ENCODE measurements around the gene CBL.
"Not testable (repeated sequence)": the region's sequence is repeated elsewhere in the genome, so short reads cannot be mapped to it uniquely, and the experiment has no call there.

Gene CBL

DNA sequence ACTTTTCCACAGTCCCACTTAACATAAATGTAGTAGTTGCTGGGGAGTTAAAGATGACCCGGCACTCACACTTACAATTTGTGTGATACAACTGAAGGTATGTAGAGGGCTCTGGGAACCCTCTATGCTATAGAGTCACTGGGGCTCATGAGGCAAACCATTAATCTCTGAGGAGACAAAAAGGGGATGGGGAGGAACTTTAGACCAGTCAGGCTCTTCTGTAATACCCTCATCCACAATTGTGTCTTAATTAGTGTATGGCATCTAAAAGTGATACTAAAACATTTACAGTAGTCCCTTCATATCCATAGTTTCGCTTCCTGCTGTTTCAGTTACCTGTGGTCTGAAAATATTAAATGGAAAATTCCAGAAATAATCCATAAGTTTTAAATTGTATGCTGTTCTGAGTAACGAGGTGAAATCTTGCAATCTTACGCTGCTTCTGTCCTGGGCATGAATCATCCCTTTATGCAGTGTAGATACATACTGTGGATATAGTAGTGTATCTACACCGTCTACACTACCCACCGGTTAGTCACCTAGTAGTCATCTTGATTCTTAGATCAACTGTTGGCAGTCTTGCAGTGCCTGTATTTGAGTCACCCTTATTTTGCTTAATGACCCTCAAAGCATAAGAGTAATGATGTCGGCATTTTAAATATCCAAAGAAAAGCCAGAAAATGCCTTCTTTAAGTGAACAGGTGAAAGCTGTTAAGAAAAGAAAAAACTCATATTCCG is 12.2 kb downstream of the CBL start:
- peak; percentile 78 for DNase-seq

DNA sequence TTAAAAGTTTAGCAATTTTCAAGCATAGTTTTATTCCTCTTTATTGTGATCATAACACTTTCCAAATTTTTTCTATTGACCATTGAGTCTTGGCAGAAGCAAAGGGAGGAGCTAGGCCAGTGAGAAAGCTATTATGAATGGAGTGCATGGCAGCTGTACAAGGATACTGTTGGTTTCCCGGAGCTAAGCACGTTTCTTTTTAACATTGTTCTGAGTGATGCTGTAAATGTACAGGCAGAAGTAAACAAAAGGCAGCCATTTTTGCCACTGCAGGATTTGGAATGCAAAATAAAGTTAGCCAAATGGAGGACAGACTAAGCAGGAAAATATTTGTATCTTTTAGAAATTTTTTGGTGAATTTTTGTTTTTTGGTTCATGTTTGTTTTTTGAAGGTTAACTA is 16.2 kb downstream of the CBL start:
- DNase-seq = no peak

DNA sequence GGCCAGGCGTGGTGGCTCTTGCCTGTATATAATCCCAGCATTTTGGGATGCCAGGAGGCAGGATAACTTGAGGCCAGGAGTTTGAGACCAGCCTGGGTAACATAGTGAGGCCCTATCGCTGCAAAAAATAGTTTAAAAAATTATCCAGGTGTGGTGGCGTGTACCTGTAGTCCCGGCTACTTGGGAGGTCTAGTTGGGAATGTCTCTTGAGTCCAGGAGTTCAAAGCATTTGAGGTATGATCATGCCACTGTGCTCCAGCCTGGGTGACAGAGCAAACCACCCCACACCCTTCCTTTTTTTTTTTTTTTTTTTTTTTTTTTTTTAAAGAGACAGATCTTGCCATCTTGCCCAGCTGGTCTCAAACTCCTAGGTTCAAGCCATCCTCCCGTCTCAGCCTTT is 16.8 kb downstream of the CBL start:
- DNase-seq = no peak

DNA sequence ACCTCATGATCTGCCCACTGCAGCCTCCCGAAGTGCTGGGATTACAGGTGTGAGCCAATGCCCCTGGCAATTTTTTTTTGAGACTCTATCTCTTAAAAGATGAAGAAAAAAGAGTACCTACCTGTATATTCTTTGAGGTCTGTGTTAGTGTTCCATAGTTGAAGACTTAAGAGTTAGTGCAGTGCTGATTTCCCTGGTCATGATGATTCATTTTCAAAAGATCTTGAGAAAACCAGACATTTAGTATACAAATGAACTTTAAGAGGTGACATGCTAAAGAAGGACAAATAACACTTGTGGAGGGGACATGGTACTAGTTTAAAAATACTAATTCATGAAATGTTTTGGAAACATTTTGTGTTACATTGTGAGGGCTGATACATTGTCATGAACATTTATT is 17.7 kb downstream of the CBL start:
- no peak for DNase-seq

DNA sequence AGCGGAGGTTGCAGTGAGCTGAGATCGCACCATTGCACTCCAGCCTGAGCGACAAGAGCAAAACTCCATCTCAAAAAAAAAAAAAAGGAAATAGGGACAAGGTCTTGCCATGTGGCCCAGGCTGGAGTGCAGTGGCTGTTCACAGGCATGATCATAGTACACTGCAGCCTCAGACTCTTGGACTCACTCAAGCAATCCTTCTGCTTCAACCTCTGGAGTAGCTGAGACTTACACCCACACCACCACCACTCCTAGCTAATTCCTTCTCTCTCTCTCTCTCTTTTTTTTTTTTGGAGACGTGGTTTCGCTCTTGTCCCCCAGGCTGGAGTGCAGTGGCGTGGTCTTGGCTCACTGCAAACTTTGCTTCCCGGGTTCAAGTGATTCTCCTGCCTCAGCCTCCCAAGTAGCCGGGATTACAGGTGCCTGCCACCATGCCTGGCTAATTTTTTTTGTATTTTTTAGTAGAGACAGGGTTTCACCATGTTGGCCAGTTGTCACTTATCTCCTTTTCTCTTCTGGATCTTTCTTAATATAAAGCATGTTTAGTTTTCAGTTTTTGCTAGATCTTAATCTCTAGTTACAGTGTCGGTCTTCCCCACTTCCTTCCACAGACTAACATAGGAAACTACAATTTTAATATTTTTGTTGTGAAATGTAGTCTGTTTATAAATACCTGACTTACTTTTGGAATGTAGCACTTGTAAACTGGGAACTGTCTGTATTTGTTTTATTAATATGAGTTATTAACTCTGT is 22.6 kb downstream of the CBL start:
- DNase-seq = not testable (repeated sequence)

DNA sequence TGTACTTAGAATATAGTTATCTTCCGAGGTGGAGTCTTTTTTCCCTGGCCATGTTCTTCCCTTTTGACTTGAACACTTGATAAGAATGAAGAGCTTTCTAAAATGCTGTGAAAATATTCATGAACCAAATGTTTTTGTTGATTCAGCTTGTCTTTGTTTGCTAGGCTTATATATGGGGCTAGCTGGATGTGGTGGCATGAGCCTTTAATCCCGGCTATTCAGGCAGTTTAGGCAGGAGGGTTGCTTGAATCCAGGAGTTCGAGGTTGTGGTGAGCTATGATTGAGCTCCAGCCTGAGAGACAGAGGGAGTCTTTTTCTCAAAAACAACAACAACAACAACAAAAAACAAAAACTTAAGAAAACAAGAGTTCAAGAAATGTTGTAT is 23.1 kb downstream of the CBL start:
- no peak for DNase-seq

DNA sequence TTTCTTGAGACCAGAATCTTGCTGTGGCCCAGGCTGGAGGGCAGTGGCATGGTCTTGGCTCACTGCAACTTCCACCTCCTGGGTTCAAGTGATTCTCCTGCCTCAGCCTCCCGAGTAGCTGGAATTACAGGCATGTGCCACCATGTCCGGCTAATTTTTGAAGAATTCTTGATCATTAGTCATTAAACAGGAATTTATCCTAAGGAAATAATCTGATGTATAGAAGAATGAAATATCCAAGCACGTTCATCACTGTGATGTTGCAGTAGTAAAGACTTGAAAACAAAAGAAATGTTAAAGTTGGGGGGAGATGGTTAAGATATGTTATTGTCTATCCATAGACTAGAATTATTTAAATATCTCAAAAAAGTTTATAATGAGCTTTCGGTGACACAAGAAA is 23.6 kb downstream of the CBL start:
- no peak for DNase-seq

DNA sequence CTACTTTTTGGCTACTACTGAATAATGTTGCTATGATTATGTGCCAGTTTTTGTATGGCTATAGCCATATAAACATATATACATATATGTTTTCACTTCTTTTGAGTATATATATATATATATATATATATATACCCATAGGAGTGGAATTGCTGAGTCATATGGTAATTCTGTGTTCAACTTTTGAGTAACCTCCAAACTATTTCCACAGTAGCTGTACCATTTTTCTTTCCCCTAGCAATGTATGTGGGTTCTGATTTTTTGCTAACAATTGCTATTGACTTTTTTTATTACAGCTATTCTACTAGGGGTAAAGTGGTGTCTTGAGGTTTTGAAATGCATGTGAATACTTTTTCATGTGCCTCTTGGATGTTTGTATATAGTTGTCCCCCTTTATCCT is 30.4 kb downstream of the CBL start:
- no peak for DNase-seq

DNA sequence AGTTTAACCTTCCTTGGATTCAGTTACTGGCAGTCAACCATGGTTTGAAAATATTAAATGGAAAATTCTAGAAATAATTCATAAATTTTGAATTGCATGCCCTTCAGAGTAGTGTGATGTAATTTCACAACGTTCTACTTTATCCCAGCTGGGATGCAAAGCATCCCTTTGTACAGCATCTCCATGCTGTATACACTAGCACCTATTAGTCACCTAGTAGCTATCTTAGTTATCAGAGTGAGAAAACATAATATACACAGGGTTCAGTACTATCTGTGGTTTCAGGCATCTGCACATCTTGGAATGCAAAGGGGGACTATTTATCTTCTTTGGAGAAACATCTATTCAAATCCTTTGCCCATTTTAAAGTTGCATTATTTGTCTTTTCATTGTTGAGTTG is 30.8 kb downstream of the CBL start:
- no peak for DNase-seq

DNA sequence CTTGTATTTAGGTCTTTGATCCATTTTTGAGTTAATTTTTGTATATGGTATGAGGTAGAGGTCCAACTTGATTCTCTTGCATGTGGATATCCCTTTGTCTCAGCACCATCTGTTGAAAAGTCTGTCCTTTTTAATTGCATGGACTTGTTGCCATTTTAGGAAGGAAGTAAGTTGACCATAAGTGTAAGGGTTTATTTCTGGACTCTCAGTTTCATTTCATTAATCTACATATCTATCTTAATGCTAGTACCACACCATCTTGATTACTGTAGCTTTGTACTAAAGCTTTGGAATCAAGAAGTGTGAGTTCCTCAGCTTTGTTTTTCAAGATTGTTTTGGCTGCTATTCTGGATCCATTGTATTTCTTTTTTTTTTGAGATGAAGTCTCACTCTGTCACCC is 31.4 kb downstream of the CBL start:
- DNase-seq = no peak

DNA sequence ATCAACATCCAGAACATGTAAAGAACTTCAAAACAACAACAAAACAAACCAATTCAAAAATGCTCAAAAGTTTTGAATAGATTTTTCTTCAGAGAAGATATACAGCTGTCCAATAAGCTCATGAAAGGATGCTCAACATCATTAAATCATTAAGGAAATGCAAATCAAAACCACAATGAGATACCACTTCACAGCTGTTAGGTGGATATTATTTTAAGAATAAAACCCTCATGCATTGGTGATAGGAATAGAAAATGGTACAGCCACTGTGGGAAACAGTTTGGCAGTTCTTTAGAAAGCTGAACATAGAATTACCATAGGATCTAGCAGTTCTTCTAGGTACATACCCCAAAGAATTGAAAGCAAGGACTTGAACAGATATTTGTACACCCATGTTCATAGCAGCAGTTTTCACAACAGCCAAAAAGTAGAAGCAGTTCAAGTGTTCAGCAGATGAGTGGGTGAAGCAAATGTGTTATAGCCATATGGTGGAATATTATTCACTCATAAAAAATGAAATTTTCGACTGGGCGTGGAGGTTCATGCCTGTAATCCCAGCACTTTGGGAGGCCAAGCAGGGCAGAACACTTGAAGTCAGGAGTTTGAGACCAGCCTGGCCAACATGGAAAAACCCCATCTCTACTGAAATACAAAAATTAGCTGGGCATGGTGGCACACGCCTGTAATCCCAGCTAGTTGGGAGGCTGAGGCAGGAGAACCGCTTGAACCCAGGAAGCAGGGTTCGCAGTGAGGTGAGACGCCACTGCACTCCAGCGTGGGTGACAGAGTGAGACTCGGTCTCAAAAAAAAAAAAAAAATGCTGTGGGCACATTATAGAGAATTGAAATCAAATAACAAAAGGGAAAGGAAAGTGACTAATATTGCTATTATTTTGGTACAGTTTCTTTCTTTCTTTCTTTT is 42.9 kb downstream of the CBL start:
- DNase-seq = no peak

DNA sequence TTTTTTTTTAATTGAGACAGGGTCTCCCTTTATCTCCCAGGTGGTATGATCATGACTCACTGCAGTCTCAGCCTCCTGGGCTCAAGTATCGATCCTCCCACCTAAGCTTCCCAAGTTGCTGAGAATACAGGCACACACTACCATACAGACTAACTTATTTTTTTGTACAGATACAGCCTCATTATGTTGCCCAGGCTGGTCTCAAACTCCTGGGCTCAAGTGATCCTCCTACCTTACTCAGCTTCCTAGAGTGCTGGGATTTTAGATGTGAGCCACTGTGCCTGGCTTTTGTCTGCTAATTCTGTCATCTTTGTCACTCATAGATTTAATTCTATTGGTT is 43.5 kb downstream of the CBL start:
- peak; percentile 1 for DNase-seq

DNA sequence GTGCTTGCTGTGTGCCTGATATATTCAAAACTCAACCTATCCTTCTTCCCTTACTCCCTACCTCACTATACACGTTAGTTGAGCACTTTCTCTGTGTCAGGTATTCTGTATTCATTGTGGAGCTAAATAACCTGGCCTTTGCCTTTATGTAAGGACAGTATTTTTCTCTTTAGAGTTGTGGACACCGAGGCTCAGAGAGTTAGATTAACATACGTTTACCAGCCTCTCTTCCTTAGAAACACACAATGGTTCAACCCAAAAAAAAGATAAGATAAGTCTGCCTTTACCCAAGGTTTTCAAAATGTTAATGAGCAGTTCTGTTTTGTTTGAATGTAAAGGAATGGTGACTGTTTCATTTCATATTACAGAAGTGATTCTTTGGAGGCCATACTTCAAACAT is 45.0 kb downstream of the CBL start:
- DNase-seq = no peak

DNA sequence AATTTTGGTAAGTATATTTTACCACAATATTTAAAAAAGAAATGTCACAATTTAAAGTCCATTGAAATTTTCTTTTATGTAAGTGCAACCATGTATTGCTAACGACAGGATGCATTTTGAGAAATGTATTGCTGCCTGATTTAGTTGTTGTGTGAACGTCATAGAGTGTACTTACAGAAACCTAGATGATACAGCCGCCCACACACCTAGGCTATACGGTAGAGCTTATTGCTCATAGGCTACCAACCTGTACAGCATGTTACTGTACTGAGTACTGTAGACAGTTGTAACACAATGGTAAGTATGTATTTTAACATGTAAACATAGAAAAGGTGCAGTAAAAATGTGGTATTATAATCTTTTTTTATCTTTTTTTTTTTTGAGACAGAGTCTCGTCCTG is 48.1 kb downstream of the CBL start:
- no peak for DNase-seq

DNA sequence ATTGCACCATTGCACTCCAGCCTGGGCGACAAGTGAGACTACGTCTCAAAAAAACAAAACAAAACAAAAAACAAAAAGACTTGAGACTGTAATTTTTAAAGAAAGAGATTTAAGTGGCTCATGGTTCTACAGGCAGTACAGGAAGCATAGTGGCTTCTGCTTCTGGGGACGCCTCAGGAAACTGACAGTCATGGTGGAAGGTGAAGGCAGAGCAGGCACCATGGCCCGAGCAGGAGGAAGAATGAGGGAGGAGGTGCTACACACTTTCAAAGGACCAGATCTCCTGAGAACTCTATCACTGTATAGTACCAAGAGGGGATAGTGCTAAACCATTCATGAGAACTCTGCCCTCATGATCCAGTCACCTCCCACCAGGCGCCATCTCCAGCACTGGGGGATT is 52.0 kb downstream of the CBL start:
- no peak for DNase-seq

DNA sequence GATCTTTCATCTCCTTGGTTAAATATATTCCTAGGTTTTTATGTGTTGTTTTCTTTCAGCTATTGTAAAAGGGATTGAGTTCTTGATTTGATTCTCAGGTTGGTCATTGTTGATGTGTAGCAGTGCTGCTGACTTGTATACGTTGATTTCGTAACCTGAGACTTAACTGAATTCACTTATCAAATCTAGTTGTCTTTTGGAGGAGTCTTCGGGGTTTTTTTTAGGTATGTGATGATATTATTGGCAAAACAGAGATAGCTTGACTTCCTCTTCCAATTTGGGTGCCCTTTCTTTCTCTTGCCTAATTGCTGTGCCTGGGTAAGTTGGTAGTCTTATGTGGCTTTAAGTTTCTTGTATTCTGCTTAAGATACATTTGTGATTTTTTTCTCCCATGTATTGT is 52.8 kb downstream of the CBL start:
- DNase-seq = no peak

DNA sequence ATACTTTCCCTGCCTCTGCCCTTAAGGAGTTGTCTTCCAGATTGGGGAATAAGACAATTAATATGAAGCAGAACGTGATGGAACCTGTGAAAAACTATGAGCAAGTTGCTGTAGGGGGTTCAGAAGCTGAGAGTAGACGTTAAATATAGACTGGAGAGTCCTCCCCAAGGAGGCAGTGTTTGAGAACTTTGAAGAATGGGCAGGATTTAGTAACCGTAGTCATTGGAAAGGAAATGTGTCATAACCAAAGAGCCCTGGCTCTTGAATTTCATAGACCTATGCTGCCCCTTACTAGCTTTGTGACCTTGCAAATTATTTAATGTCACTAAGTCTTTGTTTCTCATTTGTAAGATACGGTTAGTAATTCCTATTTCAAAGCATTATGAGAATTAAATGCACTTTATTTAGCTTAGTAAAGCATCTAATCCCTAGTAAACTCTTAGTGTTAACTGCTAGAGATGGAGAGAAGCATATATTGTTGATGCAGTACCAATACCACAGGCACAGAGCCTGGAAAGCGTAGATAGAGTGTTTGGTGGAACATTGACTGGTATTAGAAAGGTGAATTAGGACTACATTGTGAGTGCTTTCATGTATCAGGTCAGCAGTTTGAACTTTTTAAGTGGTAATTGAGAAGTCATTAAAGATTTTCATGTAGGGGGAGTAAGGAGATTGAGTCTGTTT is 56.7 kb downstream of the CBL start:
- peak; percentile 17 for DNase-seq

DNA sequence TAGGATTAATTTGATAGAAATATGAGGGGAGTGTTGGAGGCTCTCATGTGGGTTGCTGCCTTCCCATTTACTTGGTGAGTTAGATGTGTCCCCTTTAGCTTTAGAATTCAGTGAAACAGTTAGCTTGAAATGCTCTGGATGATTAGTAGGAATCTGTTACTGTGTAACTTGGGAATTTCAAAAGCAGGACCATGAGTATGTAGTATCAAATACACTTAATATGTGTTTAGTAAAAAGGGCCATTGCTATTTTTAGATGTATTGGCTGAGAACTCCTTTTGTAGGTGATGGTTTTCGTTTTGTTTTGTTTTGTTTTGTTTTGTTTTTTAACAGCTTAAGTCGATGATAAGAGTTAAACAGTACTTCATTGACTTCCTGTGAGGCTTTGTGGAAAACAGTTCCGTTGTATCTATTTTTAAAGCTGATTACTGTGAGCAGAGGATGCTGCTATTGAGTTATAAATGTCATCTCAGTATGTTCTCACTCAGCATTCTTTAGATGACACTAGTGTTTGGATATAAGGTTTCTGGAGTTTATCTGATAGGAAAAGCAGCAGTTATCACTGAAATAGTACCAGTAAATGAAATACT is 57.3 kb downstream of the CBL start:
- peak; percentile 24 for DNase-seq

DNA sequence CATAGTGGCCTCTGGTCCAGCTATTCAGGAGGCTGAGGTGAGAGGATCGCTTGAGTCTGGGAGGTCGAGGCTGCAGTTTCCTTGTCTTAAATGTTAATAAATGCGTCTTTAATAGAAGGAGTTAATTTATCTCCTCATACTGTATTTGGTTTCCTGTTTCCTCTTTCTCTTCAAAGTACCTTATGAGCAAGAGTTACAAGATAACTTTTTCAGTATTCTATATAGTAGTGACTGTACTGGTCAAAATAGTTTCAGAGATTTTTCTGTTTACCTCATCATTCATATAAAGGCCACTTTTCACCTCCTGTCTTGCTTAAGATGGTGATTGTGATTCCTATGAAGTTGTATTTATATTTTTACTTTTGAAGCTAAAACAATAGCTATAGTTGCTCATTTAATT is 59.9 kb downstream of the CBL start:
- no peak for DNase-seq

DNA sequence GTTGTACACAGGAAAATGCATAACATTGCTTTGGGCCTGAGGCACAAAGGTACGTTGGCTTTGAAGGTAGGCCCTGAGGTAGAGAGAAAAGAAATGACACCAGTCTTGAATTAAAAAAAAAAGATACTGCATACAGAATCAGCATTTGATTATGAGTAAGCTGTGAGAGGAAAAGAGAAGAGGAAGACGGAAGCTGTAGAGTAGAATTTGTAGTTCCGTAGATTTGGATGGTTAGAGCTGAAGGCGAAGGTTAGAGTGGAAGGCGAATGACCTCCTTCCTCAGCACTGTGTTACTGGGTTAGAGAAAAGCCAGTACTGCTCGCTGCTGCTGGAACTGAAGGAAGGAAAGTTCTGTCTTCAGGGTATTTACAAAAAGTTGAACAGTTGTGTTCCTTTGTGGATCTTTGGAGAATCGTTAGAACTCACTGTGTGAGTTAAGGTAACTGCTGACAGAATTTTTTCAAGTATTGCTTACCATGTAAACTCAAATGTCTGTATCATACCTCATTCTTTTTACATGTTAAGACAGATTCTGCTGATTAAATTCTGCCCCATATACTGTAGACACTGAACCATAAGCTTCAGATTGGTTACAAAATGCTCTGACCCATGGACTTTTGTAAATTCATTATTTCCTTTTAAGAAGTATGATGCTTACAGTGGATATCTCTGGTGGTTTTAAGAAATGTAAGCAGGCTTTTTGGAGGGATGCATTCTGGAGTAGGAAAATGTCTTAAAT is 60.5 kb downstream of the CBL start:
- DNase-seq = no peak

DNA sequence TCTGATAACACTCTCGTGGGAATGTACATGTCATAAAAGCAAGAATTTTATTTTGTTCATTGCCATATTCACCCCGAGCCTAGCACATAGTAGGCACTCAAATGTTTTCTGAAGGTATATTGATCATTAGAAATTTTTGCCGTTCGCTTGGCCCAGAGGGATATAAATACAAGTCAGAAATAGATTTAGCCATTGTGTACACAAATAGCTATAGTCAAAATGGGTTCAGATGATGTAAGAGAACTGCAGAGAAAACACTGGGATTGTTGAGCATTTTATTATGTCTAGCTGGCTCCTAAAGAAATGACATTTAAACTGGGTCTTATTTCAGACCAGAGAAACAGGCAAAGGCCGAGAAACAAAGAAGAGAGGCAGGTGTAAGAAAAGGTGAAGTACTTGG is 61.5 kb downstream of the CBL start:
- DNase-seq = no peak

DNA sequence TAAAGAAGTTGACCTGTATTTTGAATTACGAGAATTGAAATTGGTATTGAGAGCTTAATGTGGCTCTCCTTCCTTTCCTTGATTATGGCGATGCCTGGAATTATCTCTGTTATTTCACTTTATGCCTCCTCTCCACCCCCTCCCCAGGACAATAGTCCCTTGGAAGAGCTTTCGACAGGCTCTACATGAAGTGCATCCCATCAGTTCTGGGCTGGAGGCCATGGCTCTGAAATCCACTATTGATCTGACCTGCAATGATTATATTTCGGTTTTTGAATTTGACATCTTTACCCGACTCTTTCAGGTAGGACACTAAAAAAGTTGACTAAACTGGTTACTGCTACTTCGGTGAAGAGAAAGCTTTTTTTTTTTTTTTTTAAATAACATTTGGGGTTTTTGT is 67.6 kb downstream of the CBL start:
- DNase-seq = no peak

Measured in kidney glomerular epithelial cell (primary cell).